SHP77 treated with DMSO at 0.1 percent for 48 hours (cell line): ENCODE results near the gene PAN2.

ENCODE experiments used
- DNase-seq: peaks from one replicate; lab custom pipeline; 2025; lab: John Stamatoyannopoulos, UW

The PAN2 gene

GRCh38 chr12:56271031-56271430 lies 62.8 kb downstream of the PAN2 start:
- DNase-seq, result no peak

DNA sequence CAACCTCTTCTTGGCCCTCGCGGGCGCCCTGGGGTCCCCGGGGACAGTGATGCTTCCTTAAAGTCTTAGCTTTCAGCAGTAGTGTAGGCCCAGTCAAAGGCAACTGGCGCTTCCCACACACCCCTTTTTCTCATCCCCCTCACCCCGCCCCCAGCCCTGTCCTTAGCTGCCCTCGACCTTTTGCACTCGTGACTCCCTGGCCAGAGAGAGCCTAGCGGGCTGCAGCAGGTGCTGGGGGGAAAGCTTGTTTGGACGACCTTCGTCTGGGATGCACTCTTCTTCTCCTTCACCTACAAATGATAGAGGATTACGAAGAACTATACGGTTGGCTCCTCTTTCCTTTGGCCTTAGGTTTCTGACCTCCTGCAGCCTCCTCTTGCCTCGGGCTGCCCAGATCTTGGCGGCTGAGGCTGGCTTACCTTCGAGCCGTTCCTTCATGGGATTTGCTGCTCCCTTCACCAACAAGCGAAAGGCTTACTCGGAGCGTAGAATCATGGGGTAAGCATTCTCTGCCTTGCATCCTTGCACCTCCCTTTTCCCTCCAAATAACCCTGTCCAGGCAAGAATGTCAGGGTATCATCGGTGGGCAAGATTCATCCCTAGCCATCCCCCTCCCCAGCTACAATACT lies 66.2 kb downstream of the PAN2 start:
- DNase-seq, result no peak

DNA sequence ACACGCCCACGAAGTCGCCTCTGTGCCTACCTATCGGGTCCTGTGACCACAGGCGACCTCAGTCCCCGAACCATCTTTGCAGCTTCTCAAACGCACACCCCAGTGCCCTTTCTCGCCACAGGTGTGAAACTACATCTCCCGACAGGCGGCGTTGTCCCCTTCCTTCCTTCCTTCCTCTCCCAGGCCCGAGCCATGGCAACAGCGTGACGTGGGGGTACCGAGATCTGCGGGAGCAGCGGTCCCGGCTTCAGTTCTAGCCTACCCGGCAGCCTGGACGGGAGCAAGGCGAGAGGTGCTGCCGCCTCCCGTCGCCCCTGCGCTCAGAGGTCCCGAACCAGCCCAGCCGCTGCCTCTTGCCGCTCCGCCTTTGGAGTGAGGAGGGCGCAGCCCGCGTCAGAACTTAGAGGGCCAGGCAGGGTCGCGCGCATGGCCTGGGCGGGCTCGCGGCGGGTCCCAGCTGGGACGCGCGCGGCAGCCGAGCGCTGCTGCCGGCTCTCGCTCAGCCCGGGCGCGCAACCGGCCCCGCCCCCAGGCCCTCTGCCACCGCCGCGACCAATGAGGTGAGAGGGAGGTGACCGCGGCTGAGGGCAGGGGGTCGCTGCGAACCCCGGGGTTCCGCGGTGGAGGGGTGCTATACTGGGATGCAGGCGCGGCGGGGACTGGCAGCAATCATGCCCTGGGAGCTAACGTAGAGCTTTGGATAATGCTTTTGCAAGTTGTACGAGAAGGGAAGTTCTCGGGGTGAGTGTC lies 66.9 kb downstream of the PAN2 start, which contains the start of gene COQ10A:
Gene COQ10A, plus strand, starts transcription at position 250 of the 750 bp plus-strand sequence. Its CDS starts 177 bp downstream, at position 427.
- DNase-seq, result peak; percentile 71
